Panc1 (cell line): ENCODE data around the gene ACOXL. TPM values are rescaled to one million over a fixed set of nuclear protein-coding genes. Genes with fewer than 3 reads are reported as not detected.

Experiments
- ATAC-seq: fragments of 200-7000 bp; cut with Tn5 transposase; 2 replicates; pipeline ENCODE4 v1.9.1; 2020; ENCODE audit warnings: mild to moderate bottlenecking, moderate library complexity
- BruUV-seq: library from RNA; stranded (reverse); fragments of 400-500 nt; replicated peaks from 2 replicates; lab custom pipeline; 2021; lab: Mats Ljungman, UMichigan
- CTCF ChIA-PET: fragments of 300-600 bp; sonication (Branson Sonifier 250); formaldehyde crosslinking; loops from one replicate; lab custom pipeline; 2022; ENCODE audit warnings: antibody characterized with exemption; lab: Charles Lee
- POLR2A ChIA-PET: fragments of 300-600 bp; sonication (Branson Sonifier 250); formaldehyde crosslinking; loops from one replicate; lab custom pipeline; 2022; ENCODE audit warnings: antibody characterized with exemption; lab: Charles Lee
- DNase-seq: peaks from one replicate; pipeline ENCODE4 v3.0.0-alpha.2; 2010; ENCODE audit warnings: low read depth, low spot score
- H3K27ac ChIP-seq: 2 replicates; pipeline ENCODE4 v1.5.1; 2011; ENCODE audit warnings: mild to moderate bottlenecking, low read length, inconsistent platforms
- H3K27me3 ChIP-seq: fragments of 200-500 bp; sonication (Bioruptor generic); 2 replicates; pipeline ENCODE4 v1.6.0; 2014; ENCODE audit warnings: low read length, inconsistent platforms; ENCODE audit not compliant: control insufficient read depth, insufficient read depth
- H3K36me3 ChIP-seq: fragments of 200-500 bp; sonication (Bioruptor generic); 2 replicates; pipeline ENCODE4 v1.5.1; 2014; ENCODE audit warnings: inconsistent platforms, mild to moderate bottlenecking, low read length, moderate library complexity; ENCODE audit not compliant: control insufficient read depth, insufficient read depth
- H3K4me1 ChIP-seq: 2 replicates; pipeline ENCODE4 v1.5.1; 2011; ENCODE audit warnings: inconsistent platforms, mild to moderate bottlenecking, low read length, moderate library complexity; ENCODE audit not compliant: control insufficient read depth, insufficient read depth
- H3K4me3 ChIP-seq, 2 experiments: 2 replicates each; pipeline ENCODE4 v1.5.1; 2011 to 2012; ENCODE audit warnings: low read depth in 2 of 2, low read length in 2 of 2, mild to moderate bottlenecking in 2 of 2, inconsistent platforms in 1 of 2, moderate library complexity in 1 of 2
- H3K9me3 ChIP-seq: fragments of 200-500 bp; sonication (Bioruptor generic); 2 replicates; pipeline ENCODE4 v1.5.1; 2014; ENCODE audit warnings: low read depth, mild to moderate bottlenecking, inconsistent platforms, low read length, moderate library complexity; ENCODE audit not compliant: control insufficient read depth, insufficient read depth
- POLR2AphosphoS5 ChIP-seq: IDR thresholded peaks from 2 replicates; pipeline ENCODE4 v1.6.1; 2012; ENCODE audit warnings: mild to moderate bottlenecking, low read depth, low read length, moderate library complexity
- SIN3A ChIP-seq: IDR thresholded peaks from 2 replicates; pipeline ENCODE4 v1.6.1; 2012; ENCODE audit warnings: low read depth, mild to moderate bottlenecking, low read length, moderate library complexity, borderline replicate concordance; ENCODE audit not compliant: insufficient read depth
- TCF7L2 ChIP-seq: IDR thresholded peaks from 2 replicates; pipeline ENCODE4 v1.6.1; 2011; ENCODE audit warnings: mild to moderate bottlenecking, low read depth, low read length, inconsistent platforms
- in situ Hi-C: cut with HindIII; loops from 2 replicates; pipeline ENCODE4 v1.10.0; 2016; ENCODE audit warnings: low sequenced_read_pairs, low pct_unique_long_range_greater_than_20kb
- intact Hi-C: fragments of 100-400 bp; cut with micrococcal nuclease; formaldehyde crosslinking; loops from one replicate; pipeline ENCODE4 v1.10.0; 2022; ENCODE audit not compliant: unreplicated experiment
- total RNA-seq: library from RNA; stranded (reverse); gene quantifications from one replicate; pipeline ENCODE4 v1.2.1, GENCODE V29; 2021; ENCODE audit not compliant: unreplicated experiment
- TF ChIP-seq, protein P1 (sequence below): fragments of 450-650 bp; IDR thresholded peaks from 2 replicates; pipeline ENCODE4 v1.5.1; 2017; ENCODE audit warnings: mild to moderate bottlenecking
- TF ChIP-seq, protein P2 (sequence below), 2 experiments: IDR thresholded peaks; 2 replicates each; pipeline ENCODE4 v1.6.1; 2011 to 2012; ENCODE audit warnings: low read depth in 2 of 2, control low read depth in 1 of 2, low read length in 1 of 2, mild to moderate bottlenecking in 1 of 2, moderate library complexity in 1 of 2; ENCODE audit not compliant: insufficient read depth in 1 of 2

ACOXL gene
- total RNA-seq, 1 experiment from 2014 or later, result 4.9 TPM

DNA sequence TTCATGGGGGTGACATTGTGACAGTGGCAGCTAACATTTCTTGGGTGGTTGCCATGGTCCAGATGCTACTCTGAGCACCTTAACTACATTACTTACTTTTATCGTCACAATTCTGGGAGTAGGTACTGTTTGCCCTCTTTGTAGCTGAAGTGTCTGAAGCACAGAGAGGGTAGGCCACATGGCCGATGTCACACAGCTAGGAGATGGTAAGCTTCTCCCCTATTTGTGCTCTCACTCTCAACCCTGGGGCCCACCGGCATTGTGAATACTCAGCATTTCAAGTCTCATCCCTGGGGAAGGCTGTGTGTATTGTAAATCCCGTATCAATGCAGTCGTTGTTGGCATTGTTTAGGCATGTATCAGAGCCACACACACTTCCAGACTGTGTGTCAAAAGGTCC lies 136.6 kb downstream of the ACOXL start:
- Histone ChIP-seq H3K27ac (no peak overlapping the region), H3K4me3 (no peak overlapping the region), H3K27me3 (peaks cover 4% of the 10 kb centered on the region; the same call in 1 of the 2 replicates), H3K36me3 (no peaks in the 10 kb centered on the region), H3K9me3 (no peaks in the 10 kb centered on the region), H3K4me1 (0 out of 2 replicates have a peak, but pooled peaks cover 2% of the 10 kb centered on the region)
- ATAC-seq (no peak), DNase-seq (no peak)
- TF ChIP-seq POLR2AphosphoS5 (no peak), SIN3A (no peak), TCF7L2 (no peak)
- TF ChIP-seq, protein P1, sequence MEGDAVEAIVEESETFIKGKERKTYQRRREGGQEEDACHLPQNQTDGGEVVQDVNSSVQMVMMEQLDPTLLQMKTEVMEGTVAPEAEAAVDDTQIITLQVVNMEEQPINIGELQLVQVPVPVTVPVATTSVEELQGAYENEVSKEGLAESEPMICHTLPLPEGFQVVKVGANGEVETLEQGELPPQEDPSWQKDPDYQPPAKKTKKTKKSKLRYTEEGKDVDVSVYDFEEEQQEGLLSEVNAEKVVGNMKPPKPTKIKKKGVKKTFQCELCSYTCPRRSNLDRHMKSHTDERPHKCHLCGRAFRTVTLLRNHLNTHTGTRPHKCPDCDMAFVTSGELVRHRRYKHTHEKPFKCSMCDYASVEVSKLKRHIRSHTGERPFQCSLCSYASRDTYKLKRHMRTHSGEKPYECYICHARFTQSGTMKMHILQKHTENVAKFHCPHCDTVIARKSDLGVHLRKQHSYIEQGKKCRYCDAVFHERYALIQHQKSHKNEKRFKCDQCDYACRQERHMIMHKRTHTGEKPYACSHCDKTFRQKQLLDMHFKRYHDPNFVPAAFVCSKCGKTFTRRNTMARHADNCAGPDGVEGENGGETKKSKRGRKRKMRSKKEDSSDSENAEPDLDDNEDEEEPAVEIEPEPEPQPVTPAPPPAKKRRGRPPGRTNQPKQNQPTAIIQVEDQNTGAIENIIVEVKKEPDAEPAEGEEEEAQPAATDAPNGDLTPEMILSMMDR, result no peak
- TF ChIP-seq, protein P2, sequence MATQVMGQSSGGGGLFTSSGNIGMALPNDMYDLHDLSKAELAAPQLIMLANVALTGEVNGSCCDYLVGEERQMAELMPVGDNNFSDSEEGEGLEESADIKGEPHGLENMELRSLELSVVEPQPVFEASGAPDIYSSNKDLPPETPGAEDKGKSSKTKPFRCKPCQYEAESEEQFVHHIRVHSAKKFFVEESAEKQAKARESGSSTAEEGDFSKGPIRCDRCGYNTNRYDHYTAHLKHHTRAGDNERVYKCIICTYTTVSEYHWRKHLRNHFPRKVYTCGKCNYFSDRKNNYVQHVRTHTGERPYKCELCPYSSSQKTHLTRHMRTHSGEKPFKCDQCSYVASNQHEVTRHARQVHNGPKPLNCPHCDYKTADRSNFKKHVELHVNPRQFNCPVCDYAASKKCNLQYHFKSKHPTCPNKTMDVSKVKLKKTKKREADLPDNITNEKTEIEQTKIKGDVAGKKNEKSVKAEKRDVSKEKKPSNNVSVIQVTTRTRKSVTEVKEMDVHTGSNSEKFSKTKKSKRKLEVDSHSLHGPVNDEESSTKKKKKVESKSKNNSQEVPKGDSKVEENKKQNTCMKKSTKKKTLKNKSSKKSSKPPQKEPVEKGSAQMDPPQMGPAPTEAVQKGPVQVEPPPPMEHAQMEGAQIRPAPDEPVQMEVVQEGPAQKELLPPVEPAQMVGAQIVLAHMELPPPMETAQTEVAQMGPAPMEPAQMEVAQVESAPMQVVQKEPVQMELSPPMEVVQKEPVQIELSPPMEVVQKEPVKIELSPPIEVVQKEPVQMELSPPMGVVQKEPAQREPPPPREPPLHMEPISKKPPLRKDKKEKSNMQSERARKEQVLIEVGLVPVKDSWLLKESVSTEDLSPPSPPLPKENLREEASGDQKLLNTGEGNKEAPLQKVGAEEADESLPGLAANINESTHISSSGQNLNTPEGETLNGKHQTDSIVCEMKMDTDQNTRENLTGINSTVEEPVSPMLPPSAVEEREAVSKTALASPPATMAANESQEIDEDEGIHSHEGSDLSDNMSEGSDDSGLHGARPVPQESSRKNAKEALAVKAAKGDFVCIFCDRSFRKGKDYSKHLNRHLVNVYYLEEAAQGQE (IDR thresholded peaks at IDR 0.05; ENCODE audit: insufficient read depth in 1 of 2, low read depth in 2 of 2, low read length in 1 of 2), result no peak
- in situ Hi-C loops, result no loop called here
- ChIA-PET POLR2A (no interaction called here), CTCF (no interaction called here)
- no TSS peak for BruUV-seq
- intact Hi-C loops, result no loop called here

DNA sequence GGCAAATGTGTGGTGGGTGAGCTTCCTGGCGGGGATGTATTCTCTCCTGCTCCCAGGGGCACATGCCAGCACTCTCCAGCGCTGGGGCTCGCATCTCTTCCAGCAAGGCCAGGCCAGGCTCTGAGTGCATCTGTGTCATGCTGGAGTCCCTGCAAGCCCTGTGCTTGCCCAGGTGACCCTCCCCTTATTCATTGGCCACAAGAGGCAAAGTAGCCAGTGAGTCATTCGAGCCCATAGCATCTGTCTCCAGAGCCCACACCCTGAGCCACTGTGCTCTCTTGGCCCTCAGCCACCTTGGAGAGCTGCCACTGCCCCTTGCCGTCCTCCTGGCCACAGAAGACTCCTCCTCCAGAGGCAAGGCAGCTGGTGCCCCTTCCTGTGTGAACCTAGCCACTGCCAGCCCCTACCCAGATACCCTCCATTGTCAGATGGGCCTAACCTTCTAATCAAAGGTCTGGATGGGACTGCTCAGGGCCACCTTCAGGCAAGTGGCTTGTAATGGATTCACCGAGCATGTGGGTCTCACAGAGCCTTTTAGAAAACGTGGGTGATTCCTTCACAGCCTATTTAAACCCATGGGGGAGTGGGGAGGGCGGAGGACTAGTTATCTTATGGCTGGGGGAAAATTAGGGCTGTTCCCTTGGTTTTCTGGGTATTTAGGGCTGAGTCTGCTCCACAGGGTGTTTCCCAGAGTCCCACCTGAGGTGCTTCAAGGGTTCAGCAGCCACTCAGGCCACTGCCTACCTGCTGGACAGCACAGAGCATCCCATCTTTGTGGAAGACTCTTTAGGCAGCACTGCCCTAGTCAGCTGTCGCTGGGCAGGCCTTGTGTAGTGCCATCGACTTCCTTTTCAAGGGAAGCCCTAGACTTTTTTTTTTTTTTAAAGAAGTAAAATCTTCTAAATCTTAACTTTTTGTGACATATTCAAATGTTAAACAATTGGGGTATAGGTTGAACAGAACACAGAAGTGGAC lies 137.4 kb downstream of the ACOXL start:
- ATAC-seq (no peak), DNase-seq (no peak)
- TF ChIP-seq POLR2AphosphoS5 (no peak), SIN3A (no peak), TCF7L2 (no peak)
- TF ChIP-seq, protein P1, result no peak
- TF ChIP-seq, protein P2 (IDR thresholded peaks at IDR 0.05; ENCODE audit: insufficient read depth in 1 of 2, low read depth in 2 of 2, low read length in 1 of 2), result no peak
- H3K27me3 ChIP-seq, result peaks cover 2% of the 10 kb centered on the region; the same call in 1 of the 2 replicates
- no peak overlapping the region for H3K27ac ChIP-seq
- H3K4me1 ChIP-seq, result 0 out of 2 replicates have a peak, but pooled peaks cover 2% of the 10 kb centered on the region
- no peaks in the 10 kb centered on the region for H3K36me3 ChIP-seq
- ChIA-PET POLR2A (no interaction called here), CTCF (no interaction called here)
- in situ Hi-C loops, result no loop called here
- intact Hi-C loops, result no loop called here
- no TSS peak for BruUV-seq
- no peak overlapping the region for H3K4me3 ChIP-seq
- H3K9me3 ChIP-seq, result no peaks in the 10 kb centered on the region
